Measurements from ENCODE around the gene SORCS2. TPM values are rescaled to one million over a fixed set of nuclear protein-coding genes. Genes with fewer than 3 reads are reported as not detected.

The SORCS2 gene
- total RNA-seq, 4 donors from 2014 or later, result 0.19 to 0.85 (median 0.66) TPM

- TF ChIP-seq CTCF (IDR thresholded peaks at IDR 0.05; ENCODE audit: low read depth), result no peak
Measured at GRCh38 chr4:7770224-7771050, 578.1 kb downstream of the SORCS2 start.

- no peak for TF ChIP-seq CTCF (IDR thresholded peaks at IDR 0.05; ENCODE audit: low read depth)
Measured at GRCh38 chr4:7771056-7771455, 578.7 kb downstream of the SORCS2 start.

GRCh38 chr4:7771541-7772507, 579.5 kb downstream of the SORCS2 start:
- TF ChIP-seq CTCF (IDR thresholded peaks at IDR 0.05; ENCODE audit: low read depth), result no peak

- TF ChIP-seq CTCF (IDR thresholded peaks at IDR 0.05; ENCODE audit: low read depth), result no peak
Measured at GRCh38 chr4:7772711-7773385, 580.5 kb downstream of the SORCS2 start.

- no peak for TF ChIP-seq CTCF (IDR thresholded peaks at IDR 0.05; ENCODE audit: low read depth)
Measured at GRCh38 chr4:7773401-7774180, 581.3 kb downstream of the SORCS2 start.

GRCh38 chr4:7774301-7775294, 582.3 kb downstream of the SORCS2 start:
- no peak for TF ChIP-seq CTCF (IDR thresholded peaks at IDR 0.05; ENCODE audit: low read depth)
